DMS 273 treated with DMSO at 0.1 percent for 48 hours (cell line): ENCODE results near the gene ZNF142.

Experiments used
- DNase-seq: peaks from one replicate; lab custom pipeline; 2025; lab: John Stamatoyannopoulos, UW

Gene ZNF142

DNA sequence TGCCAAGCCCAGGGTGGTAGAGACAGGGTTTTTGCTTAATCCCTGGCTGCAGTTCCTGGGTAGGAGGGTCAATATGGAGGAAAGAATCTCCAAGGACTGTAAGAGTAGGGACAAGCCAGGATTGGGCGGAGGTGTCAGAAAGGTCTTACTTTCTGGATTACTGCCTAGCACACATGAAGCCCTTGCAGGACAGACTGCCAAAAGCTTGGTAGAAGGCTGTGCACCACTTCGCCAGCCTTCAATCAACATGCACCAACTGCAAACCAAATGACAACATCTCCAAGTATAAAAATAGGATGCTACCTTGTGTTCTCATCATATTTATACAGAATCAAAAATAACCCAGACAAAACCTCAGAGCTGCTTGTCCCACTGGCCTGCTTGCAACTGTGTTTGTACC, 3.7 kb downstream of the ZNF142 start:
- DNase-seq: no peak

DNA sequence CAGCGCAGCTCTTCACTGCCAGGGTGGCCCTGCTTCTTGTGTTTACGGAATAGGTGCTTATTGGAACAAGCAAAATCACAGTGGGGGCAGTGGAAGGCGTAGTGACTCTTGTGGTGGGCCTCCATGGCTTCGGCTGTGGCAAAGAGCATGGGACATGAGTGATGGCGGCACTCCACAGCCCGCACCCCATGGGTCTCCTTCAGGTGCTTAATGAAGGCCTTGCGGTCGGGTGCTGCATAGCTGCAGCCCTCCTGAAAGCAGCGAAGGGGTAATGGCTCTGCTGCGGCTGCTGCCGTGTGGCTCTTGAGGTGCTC, 10.7 kb downstream of the ZNF142 start:
- DNase-seq: no peak

DNA sequence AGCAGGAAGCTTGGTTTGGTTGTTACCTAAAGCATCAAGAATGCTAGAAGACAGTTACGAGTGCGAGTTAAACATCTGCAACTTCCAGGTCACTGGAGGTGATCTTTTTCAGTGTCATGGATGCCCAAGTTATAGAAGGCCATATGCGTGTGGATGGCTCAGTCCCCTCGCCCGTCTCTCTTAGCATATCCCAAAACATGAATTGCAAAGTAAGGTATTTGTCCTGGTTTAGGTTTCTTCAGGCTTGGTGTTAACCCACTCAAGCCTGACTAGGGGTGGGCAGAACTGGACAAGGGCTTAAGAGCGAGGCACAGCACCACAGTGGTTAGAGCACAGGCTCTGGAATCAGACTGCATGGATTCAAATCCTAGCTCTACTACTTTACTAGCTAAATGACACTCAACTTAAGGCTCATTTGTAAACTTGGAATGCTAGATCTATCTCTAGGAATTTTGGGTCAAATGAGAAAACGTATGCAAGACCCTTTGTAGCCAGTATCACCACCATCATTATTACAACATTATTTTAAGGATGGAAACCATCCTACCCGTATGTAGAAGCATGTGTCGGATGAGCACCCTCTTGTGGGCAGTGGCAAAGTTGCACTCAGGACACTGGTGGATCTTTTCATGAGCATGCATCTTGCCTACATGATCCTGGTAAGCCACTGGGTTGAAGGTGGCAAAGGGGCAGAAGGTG, 11.2 kb downstream of the ZNF142 start:
- DNase-seq: no peak

DNA sequence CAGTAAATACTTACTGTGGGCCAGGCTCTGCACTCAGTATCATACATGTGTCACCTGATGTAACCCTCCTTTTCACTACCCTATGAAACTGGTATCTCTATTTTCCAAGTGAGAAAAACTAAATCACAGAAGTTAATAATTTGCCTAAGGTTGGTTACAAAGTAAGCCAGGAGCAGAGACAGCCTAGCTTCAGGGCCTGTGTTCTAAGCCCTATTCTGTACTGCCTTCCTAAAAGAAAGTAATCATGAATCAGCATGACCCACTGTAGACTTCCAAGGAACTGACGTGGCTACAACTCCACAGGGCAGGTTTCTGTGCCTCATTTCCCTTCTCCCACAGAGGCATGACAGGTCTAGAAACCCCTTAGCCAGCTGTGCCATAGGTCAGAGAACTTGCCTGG, 14.3 kb downstream of the ZNF142 start:
- DNase-seq: no peak

DNA sequence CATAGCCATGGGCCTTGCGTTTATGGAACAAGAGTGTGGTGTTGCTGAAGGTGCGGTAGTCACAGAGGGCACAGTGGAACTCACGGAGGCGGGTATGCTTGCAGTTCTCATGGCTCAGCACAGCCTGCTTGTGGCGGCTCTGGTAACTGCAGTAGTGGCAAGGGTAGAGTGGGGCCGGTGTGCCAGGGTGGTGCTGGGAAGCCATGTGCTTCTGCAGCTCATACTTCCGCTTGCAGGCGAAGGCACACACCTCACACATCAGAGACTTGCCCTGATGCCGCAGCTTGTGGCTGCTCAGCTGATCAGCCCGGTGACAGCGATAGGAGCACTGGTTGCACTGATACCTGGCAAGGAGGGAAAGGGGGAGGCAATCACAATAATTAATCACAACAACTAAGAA, 14.7 kb downstream of the ZNF142 start:
- DNase-seq: no peak

DNA sequence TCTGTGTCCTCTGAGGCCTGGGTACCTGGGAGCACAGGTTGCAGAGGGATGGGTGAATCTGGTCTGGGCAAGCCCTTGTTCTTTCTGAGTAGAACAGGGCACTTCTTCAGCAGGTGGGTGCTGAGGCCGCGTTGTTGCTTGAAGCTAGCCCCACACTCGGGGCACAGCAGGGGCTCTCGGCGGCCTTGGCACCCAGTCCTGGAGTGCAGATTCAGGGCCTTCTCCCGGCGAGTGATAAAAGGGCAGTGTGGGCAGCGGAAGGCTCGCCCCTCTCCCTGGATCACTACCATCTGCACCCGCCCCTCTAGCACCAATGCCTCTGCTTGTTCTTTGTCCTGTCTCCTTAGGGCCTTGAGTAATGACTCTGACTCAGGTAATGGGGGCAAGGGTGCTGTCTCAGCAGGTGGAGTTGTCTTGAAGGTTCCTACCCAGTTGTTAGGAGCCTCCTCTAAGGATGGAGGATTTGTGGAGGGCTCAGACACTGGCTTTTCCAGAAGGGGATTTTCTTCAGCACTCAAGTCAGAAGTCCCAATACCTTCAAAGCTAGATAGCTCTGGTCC, 15.6 kb downstream of the ZNF142 start:
- no peak for DNase-seq

DNA sequence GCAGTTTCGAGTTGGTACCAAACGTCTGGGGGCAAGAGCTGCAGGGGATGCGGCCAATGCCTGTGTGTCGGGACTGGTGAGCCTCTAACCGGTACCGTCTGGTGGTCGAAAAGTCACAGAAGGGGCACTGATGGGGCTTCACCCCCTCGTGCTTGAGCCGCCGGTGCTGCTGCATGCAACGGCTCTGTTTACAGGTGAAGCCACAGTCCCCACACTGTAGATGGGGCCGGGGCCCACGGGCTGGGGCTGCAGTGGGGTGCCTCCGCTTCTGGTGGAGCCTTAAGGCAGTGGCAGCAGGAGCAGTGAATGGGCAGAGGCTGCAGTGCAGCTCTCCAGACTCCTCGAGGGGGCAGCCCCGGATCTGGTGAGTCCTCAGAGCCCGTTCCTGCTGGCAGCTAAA, 16.6 kb downstream of the ZNF142 start:
- no peak for DNase-seq

DNA sequence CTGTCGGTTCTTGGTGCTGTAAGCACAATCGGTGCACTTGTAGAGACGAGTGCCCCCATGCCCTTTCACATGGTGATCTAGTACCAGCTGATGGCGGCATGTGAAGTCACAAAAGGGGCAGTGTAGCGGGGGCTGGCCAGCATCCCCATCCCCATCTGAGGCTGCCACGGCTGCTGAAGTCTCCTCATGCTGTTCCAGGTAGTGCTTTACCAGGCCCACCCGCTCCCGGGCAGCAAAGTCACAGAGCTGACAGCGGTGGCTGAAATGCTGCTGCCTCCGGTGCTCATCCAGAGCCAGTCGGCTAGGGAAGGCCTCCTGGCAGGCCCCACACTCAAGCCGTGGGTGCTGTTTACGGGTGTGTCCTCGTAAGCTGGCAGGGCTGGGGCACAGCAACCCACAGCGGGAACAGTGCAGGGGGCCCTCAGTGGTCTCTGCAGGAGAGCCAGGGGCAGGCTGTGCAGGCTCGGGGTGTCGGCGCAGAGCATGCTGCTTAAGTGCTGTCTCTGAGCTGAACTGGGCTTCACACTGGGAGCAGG, 17.2 kb downstream of the ZNF142 start:
- DNase-seq: no peak

DNA sequence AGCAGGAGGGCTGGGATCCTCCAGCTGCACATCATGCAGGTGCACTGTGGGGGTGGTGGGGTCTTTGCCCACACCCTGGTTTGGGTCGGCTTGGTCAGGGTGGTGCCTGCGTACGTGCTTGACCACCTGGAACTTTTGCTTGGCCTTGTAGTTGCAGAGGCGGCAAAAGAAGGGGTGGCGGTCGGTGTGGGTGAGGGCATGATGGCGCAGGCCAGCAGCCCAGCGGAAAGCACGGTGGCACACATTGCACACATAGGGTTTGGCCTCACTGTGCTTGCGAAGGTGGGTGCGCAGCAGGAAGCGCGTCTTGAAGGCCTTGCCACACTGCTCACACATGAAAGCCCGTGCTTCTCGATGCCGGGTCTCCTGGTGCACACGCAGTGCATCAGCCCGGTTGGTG, 21.1 kb downstream of the ZNF142 start:
- DNase-seq: no peak

DNA sequence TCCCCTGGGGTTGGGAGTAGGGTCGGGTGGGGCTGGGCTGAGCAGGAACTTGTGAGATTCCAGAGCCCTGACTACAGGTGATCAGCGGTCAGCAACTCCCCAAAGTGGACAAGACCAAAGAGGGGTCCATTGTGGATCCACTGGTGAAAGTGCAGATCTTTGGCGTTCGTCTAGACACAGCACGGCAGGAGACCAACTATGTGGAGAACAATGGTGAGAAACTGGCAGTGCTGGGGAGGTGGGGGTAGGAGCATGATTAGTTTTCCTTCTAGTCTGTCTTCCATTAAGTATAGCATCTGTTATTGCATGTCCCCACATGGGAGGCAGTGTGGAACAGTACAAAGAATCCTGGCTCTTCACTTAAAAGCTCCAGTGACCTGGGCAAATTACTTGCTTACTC, 23.7 kb downstream of the ZNF142 start:
- DNase-seq: no peak

DNA sequence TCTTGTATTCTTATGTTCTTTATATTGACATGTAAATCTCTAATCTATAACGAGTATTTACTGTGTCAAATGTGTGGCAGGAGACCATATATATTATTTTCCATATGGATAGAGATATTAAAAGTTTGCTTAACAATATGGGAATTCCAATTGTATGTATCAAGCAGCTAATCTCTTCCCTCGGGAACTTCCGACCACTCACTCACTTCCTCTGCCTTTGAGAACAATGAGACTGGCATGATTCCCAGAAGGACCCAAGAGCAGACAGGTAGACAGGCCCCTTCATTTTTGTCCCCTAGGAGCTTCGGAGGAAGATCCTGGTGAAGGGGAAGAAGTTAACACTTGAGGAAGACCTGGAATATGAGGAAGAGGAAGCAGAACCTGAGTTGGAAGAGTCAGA, 27.6 kb downstream of the ZNF142 start:
- DNase-seq: no peak

DNA sequence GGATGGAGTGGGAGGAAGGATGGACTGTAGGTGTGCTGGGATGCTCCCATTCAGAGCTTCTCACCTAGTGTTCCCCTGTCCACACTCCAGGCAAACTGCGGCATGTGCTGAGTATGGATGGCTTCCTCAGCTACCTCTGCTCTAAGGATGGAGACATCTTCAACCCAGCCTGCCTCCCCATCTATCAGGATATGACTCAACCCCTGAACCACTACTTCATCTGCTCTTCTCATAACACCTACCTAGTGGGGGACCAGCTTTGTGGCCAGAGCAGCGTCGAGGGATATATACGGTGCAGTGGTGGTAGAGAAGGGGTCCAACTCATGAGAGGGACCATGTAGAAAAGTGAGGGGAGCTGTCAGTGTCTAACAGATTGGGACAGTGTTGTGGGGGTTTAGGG, 31.5 kb downstream of the ZNF142 start:
- DNase-seq: no peak

DNA sequence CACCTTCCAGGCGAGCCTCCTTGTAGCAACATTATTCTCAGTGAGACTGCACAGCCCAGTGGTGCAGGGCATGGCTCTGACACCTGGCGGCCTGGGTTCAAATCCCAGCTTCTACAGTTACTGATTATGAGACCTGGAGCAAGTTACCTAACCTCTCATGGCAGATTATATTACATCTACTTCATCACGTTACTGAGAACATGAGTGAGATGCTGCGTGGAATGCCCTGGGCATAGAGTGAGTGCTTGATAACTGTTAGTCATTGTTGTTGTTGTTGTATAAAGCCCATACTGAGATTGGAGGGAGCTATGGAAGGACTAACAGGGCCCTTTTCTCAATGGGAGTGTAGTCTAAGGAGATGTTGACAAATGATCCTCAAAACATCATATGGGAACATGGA, 33.1 kb downstream of the ZNF142 start:
- no peak for DNase-seq

DNA sequence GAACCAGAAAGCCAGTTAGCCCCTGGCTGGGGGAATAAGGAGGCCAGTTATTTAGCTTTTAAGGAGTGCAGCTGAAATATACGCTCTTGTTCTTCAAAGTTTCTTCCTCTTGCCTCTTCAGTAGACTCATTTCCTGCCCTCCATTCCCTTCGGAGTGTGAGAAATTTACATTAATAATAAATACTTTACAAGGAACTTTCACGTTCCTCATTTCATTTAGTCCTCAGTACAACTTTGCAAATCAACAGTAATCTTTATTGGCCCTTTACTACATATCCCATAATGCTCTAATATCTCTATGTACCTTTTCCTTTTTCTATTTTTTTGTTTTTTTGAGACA, 36.1 kb downstream of the ZNF142 start:
- DNase-seq: no peak

DNA sequence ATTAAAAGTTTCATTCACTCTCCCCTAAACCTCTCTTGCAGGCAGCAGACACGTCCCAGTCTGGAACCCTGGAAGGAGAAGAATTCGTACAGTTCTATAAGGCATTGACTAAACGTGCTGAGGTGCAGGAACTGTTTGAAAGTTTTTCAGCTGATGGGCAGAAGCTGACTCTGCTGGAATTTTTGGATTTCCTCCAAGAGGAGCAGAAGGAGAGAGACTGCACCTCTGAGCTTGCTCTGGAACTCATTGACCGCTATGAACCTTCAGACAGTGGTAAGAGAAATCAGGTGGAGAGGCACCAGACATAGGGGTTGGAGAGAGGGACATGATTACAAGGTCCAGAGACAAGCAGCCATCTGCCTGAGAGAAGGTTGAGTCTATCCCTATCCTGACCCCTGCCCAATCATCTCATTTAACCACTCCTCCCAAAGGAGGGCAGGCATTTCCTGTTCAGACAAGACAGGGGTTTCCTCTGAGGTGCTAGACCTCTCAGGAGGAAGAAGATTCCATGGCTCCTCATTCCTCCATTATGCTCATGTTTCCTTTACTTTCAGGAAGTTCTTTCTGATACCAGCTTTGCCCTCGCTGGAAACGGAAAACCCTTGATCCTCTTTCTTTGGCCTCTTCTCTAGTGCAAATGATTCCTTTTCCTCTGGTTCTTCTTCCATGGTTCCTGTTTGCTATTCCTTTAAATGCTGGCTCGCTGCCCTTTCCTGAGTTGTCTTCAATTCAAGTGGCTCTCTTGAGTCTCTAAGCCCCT, 36.6 kb downstream of the ZNF142 start:
- no peak for DNase-seq

DNA sequence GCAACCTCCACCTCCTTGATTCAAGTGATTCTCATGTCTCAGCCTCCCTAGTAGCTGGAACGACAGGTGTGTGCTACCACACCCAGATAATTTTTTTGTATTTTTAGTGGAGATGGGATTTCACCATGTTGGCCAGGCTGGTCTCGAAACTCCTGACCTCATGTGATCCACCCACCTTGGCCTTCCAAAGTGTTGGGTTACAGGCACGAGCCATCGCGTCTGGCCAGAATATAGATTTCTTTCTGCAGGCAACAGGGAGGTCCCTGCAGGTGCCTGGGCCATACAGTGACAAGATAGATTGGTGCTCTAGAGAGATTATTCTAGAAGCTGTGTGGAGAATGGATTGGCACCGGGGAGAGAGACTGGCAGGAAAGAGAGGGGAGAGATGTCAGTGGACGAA, 38.4 kb downstream of the ZNF142 start:
- DNase-seq: no peak

DNA sequence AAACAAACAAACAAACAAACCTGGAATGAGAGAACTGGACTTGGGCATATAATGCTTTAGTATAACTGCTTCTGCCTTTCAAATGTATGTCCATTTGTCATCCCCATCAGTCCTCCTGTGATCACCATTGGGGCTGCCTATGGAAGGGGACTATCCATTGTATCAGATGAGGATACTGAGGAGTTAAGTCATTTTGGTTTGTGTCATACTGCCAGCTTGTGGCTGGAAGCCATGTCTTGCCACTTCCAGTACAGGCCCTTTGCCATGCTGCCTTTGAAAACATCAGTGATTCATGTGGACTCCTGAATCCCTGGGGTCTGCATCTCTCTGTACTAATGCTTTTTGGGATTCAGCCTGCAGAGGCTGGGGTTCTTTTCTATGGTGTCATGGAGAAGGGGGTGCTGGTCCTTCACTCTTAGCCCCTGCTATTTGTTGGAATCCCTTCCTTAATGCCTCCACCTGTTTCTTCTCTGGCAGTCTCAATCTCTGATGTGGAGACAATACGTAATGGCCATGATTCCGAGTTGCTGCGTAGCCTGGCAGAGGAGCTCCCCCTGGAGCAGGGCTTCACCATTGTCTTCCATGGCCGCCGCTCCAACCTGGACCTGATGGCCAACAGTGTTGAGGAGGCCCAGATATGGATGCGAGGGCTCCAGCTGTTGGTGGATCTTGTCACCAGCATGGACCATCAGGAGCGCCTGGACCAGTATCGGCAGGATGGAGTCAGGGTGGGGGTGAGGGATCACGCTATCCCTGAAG, 41.1 kb downstream of the ZNF142 start:
- DNase-seq: no peak

DNA sequence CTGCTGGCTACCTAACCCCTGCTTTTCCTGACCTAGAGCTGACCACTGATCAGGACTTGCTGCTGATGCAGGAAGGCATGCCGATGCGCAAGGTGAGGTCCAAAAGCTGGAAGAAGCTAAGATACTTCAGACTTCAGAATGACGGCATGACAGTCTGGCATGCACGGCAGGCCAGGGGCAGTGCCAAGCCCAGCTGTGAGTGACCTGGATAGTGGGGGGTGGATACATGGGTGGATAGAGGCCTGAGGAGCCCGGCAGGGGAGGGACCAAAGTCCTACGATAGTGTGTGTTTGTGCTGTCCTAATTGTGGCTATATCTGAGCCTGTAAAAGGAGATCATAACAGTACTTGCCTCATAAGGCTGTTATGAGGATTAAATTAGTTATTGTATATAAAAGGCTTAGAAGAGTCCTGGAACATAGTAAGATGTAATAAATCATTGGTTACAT, 43.5 kb downstream of the ZNF142 start:
- no peak for DNase-seq

DNA sequence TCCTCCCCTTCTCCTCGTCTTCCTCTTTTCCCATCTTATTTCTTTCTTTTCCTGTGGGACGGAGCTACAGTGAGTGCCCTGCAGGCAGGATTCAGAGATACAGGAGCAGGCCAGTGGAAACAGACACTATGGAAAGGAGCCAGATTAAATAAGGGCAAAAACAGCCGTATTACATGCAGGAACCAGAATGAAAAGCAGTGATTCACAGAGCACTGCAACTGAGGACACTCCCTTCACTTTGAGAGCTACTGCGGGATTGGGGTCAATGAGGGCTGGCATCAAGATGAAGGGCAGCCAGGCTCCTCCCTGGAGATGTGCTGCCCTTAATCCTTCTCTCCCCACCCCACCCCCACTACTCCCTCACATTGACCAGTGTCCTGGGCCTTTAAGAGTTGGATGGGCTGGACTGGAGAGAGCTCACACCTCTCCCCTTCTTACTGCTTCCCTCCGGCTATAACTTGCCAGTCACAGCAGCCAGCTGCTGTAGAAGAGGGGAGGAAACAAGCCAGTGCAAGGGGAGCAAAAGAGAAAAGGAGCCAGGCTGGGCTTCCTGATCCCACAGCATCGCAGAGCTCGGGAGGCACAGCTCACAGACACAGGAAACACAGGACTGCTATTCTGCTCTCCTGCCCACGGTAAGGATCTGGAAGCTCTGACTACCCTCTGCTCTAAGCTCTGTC, 51.8 kb downstream of the ZNF142 start, which contains the start of gene PLCD4:
TSS of gene PLCD4 (plus strand) at position 464 of the 680 bp plus-strand sequence. CDS start 7,841 bp downstream, outside the sequence.
- DNase-seq: peak; percentile 32

DNA sequence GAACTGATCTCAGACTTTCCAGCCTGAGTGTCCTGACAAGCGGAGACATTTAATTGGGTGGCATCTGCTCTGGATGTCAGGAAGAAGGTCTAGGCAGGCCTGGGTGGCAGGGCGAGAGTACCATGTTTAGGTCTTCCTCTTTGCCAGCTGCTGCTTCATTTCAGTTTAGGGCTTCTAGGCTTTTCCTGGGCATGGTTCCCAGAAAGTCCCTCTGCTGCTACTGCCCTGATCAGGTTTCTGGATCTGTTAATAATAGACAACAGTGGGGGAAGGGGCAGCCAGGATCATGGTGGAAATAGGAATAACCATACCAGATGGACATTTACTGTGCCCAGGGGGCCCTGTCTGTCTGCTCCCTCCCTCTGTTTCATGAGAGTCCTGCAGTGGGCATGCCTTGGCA, 54.0 kb downstream of the ZNF142 start:
- DNase-seq: peak; percentile 99
